HepG2 (cell line): ENCODE measurements around the gene GLO1. TPM values are rescaled to one million over a fixed set of nuclear protein-coding genes. Genes with fewer than 3 reads are reported as not detected.
A peak's percentile ranks its signal among the peaks of the same experiment; 100 is the strongest.

Experiments
- ATF7-NPFF ChIP-seq: sonication (generic); formaldehyde crosslinking; IDR thresholded peaks from 2 replicates; pipeline ENCODE4 v1.8.1; 2023; ENCODE audit warnings: mild to moderate bottlenecking, low read depth, missing genetic modification reagents, moderate library complexity
- CCAR2 ChIP-seq: fragments of 200-400 bp; formaldehyde crosslinking; optimal IDR thresholded peaks from 2 replicates; pipeline ENCODE3; 2018; ENCODE audit warnings: low read depth, mild to moderate bottlenecking, low read length, moderate library complexity
- EHMT2 ChIP-seq: fragments of 200-600 bp; sonication (generic); IDR thresholded peaks from 2 replicates; pipeline ENCODE4 v1.7.0; 2017; ENCODE audit warnings: antibody characterized with exemption, low read depth, low read length, borderline replicate concordance
- HOXA3 ChIP-seq: sonication (generic); formaldehyde crosslinking; IDR thresholded peaks from 2 replicates; pipeline ENCODE4 v1.5.0; 2020; ENCODE audit warnings: missing genetic modification reagents
- HOXA9 ChIP-seq: sonication (generic); formaldehyde crosslinking; IDR thresholded peaks from 2 replicates; pipeline ENCODE4 v1.8.1; 2022; ENCODE audit warnings: missing genetic modification reagents, mild to moderate bottlenecking, moderate library complexity, borderline replicate concordance
- MTF2 ChIP-seq: sonication (generic); formaldehyde crosslinking; IDR thresholded peaks from 2 replicates; pipeline ENCODE4 v1.5.0; 2020; ENCODE audit warnings: missing genetic modification reagents, borderline replicate concordance
- NR3C1 ChIP-seq: sonication (generic); formaldehyde crosslinking; IDR thresholded peaks from 2 replicates; pipeline ENCODE4 v1.4.0; 2020; ENCODE audit warnings: missing genetic modification reagents
- POGZ ChIP-seq: sonication (generic); formaldehyde crosslinking; IDR thresholded peaks from 2 replicates; pipeline ENCODE4 v1.4.0; 2020; ENCODE audit warnings: mild to moderate bottlenecking, missing genetic modification reagents
- POLR2AphosphoS2 ChIP-seq: IDR thresholded peaks from 2 replicates; pipeline ENCODE4 v1.6.1; 2011; ENCODE audit warnings: low read depth, low read length, improper control_type of control experiment
- PTBP1 ChIP-seq: fragments of 200-400 bp; formaldehyde crosslinking; IDR thresholded peaks from 2 replicates; pipeline ENCODE4 v1.6.1; 2018; ENCODE audit warnings: low read length, low read depth; ENCODE audit not compliant: poor library complexity, severe bottlenecking
- SALL1 ChIP-seq: sonication (generic); formaldehyde crosslinking; IDR thresholded peaks from 2 replicates; pipeline ENCODE4 v1.8.0; 2022; ENCODE audit warnings: mild to moderate bottlenecking, missing genetic modification reagents
- SUZ12 ChIP-seq: fragments of 150-350 bp; IDR thresholded peaks from 2 replicates; pipeline ENCODE4 v1.6.1; 2014; ENCODE audit warnings: low read depth, low read length
- ZBTB21 ChIP-seq: sonication (generic); formaldehyde crosslinking; IDR thresholded peaks from 2 replicates; pipeline ENCODE4 v1.4.0; 2020; ENCODE audit warnings: missing genetic modification reagents
- ZBTB38 ChIP-seq: sonication (generic); formaldehyde crosslinking; IDR thresholded peaks from 2 replicates; pipeline ENCODE4 v1.5.1; 2020; ENCODE audit warnings: mild to moderate bottlenecking, missing genetic modification reagents
- ZBTB42 ChIP-seq: sonication (generic); formaldehyde crosslinking; IDR thresholded peaks from 2 replicates; pipeline ENCODE4 v1.5.0; 2020; ENCODE audit warnings: mild to moderate bottlenecking, missing genetic modification reagents
- ZNF383 ChIP-seq: sonication (generic); formaldehyde crosslinking; IDR thresholded peaks from 2 replicates; pipeline ENCODE4 v1.4.0; 2020; ENCODE audit warnings: missing genetic modification reagents, mild to moderate bottlenecking, borderline replicate concordance
- ZNF557 ChIP-seq: sonication (generic); formaldehyde crosslinking; IDR thresholded peaks from 2 replicates; pipeline ENCODE4 v1.4.0; 2020; ENCODE audit warnings: missing genetic modification reagents
- ZNF672 ChIP-seq: sonication (generic); formaldehyde crosslinking; IDR thresholded peaks from 2 replicates; pipeline ENCODE4 v1.8.1; 2022; ENCODE audit warnings: missing genetic modification reagents
- ZNF713 ChIP-seq: sonication (generic); formaldehyde crosslinking; IDR thresholded peaks from 2 replicates; pipeline ENCODE4 v1.4.0; 2020; ENCODE audit warnings: mild to moderate bottlenecking, missing genetic modification reagents
- ZNF780A ChIP-seq: sonication (generic); formaldehyde crosslinking; IDR thresholded peaks from 2 replicates; pipeline ENCODE4 v1.8.0; 2022; ENCODE audit warnings: mild to moderate bottlenecking, missing genetic modification reagents, moderate library complexity
- ZSCAN22 ChIP-seq: sonication (generic); formaldehyde crosslinking; IDR thresholded peaks from 2 replicates; pipeline ENCODE4 v1.4.0; 2020; ENCODE audit warnings: mild to moderate bottlenecking, missing genetic modification reagents
- polyA plus RNA-seq, 8 experiments: library from polyadenylated mRNA; depleted of rRNA in 3 of 8; stranded (reverse) in 7 of 8; unstranded in 1 of 8; fragments of >200 nt; fragmentation: Illumina TruSeq in 4 of 8; extraction: Trizol in 4 of 8; gene quantifications; 2 replicates each; pipeline versions ENCODE4 v1.2.1 to v1.2.3, GENCODE V29; 2011 to 2016; ENCODE audit warnings: low read depth in 4 of 8, missing spikeins in 1 of 8, mixed read lengths in 1 of 8; ENCODE audit not compliant: insufficient read depth in 1 of 8
- total RNA-seq, 5 experiments: library from RNA; depleted of rRNA; stranded (reverse); fragments of >200 nt; fragmentation: Illumina TruSeq; extraction: Trizol; gene quantifications; 2 replicates each; pipeline ENCODE4 v1.2.3, GENCODE V29; 2016; ENCODE audit warnings: low read depth in 1 of 5
- TF ChIP-seq, protein P1 (sequence below): IDR thresholded peaks from 2 replicates; pipeline ENCODE4 v1.6.1; 2016; ENCODE audit warnings: missing compliant biosample characterization, missing genetic modification reagents, borderline replicate concordance
- TF ChIP-seq, protein P2 (sequence below): sonication (generic); formaldehyde crosslinking; conservative IDR thresholded peaks from 2 replicates; pipeline ENCODE4 v1.8.0; 2022; ENCODE audit warnings: mild to moderate bottlenecking, moderate library complexity, missing genetic modification reagents
- TF ChIP-seq, protein P3 (sequence below): fragments of 450-650 bp; IDR thresholded peaks from 2 replicates; pipeline ENCODE4 v1.6.1; 2017
- TF ChIP-seq, protein P4 (sequence below): sonication (generic); formaldehyde crosslinking; IDR thresholded peaks from 2 replicates; pipeline ENCODE4 v1.4.0; 2020; ENCODE audit warnings: mild to moderate bottlenecking, missing genetic modification reagents

The GLO1 gene
- total and polyA plus RNA-seq, 2 of the 13 experiments (the other 11 are each of a cell fraction or from before 2014, with no cell fraction given): 77.1 to 177 TPM

DNA sequence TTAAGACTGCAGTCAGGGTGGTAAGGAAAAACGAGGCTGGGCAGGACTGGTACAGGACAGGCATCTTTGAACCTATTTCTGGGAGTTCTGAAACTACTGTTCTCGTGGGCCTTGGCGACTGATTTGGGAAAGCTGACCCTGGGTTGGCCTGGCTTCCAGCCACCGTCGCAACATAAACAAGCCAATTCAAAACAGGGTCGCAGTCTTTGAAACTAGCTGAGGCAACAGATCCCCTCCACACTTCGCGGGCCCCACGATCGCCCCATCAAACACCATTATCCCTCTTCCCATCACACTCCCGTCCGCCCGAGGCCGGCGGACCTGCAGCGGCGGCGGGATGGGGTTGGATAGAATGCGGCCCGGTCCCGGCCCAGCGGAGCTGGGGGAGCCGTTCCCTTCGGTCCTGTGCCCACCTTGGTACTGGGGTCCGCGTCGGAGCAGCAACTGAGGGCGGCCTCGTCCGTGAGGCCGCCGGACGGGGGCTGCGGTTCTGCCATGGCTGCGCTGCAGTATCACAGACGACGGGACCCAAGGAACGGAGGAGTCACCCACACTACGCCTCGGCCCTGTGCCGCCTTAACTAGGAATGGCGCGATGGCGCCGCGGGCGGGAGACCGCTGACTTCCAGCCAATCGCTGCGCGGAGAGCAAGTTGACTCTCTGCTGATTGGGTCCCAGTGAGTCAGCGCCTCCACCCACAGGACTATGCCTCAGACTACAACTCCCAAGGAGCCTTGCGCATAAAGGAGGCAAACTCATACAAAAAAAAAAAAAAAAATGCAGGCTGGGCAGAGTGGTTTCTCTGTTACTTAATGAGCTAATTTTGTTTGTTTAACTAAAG, at the start of gene GLO1 (continued):
- TF ChIP-seq ATF7-NPFF (CRISPR knock-in tag) (no peak; the same call in 1 of the 2 replicates), ZNF557 (CRISPR knock-in tag) (no peak), SUZ12 (peak; percentile 70), ZNF713 (CRISPR knock-in tag) (no peak), ZBTB21 (0 out of 2 replicates have a peak, but pooled peaks have one; percentile 13), PTBP1 (no peak), EHMT2 (no peak; the same call in 1 of the 2 replicates), ZBTB38 (CRISPR knock-in tag) (peak; percentile 57; the same call in 1 of the 2 replicates), ZSCAN22 (CRISPR knock-in tag) (no peak), HOXA3 (CRISPR knock-in tag) (peak; percentile 92), POLR2AphosphoS2 (0 out of 2 replicates have a peak, but pooled peaks have one; percentile 58), POGZ (CRISPR knock-in tag) (peak; percentile 85), ZNF383 (CRISPR knock-in tag) (no peak), ZNF780A (CRISPR knock-in tag) (no peak), CCAR2 (peak; percentile 31), MTF2 (CRISPR knock-in tag) (no peak), ZBTB42 (CRISPR knock-in tag) (0 out of 2 replicates have a peak, but pooled peaks have one; percentile 60), ZNF672 (no peak), NR3C1 (CRISPR knock-in tag) (no peak), SALL1 (CRISPR knock-in tag) (peak; percentile 88), HOXA9 (CRISPR knock-in tag) (no peak)
- TF ChIP-seq, protein P1, sequence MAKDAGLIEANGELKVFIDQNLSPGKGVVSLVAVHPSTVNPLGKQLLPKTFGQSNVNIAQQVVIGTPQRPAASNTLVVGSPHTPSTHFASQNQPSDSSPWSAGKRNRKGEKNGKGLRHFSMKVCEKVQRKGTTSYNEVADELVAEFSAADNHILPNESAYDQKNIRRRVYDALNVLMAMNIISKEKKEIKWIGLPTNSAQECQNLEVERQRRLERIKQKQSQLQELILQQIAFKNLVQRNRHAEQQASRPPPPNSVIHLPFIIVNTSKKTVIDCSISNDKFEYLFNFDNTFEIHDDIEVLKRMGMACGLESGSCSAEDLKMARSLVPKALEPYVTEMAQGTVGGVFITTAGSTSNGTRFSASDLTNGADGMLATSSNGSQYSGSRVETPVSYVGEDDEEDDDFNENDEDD: peak; percentile 97
- TF ChIP-seq, protein P2, sequence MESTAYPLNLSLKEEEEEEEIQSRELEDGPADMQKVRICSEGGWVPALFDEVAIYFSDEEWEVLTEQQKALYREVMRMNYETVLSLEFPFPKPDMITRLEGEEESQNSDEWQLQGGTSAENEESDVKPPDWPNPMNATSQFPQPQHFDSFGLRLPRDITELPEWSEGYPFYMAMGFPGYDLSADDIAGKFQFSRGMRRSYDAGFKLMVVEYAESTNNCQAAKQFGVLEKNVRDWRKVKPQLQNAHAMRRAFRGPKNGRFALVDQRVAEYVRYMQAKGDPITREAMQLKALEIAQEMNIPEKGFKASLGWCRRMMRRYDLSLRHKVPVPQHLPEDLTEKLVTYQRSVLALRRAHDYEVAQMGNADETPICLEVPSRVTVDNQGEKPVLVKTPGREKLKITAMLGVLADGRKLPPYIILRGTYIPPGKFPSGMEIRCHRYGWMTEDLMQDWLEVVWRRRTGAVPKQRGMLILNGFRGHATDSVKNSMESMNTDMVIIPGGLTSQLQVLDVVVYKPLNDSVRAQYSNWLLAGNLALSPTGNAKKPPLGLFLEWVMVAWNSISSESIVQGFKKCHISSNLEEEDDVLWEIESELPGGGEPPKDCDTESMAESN (CRISPR knock-in tag): peak; percentile 62; the same call in 1 of the 2 replicates
- TF ChIP-seq, protein P3, sequence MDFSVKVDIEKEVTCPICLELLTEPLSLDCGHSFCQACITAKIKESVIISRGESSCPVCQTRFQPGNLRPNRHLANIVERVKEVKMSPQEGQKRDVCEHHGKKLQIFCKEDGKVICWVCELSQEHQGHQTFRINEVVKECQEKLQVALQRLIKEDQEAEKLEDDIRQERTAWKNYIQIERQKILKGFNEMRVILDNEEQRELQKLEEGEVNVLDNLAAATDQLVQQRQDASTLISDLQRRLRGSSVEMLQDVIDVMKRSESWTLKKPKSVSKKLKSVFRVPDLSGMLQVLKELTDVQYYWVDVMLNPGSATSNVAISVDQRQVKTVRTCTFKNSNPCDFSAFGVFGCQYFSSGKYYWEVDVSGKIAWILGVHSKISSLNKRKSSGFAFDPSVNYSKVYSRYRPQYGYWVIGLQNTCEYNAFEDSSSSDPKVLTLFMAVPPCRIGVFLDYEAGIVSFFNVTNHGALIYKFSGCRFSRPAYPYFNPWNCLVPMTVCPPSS: no peak
- TF ChIP-seq, protein P4, sequence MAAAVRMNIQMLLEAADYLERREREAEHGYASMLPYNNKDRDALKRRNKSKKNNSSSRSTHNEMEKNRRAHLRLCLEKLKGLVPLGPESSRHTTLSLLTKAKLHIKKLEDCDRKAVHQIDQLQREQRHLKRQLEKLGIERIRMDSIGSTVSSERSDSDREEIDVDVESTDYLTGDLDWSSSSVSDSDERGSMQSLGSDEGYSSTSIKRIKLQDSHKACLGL (CRISPR knock-in tag): peak; percentile 95
